Adipose tissue (tissue), 3 donors: Measurements from ENCODE around the gene RSPRY1. TPM values are rescaled to one million over a fixed set of nuclear protein-coding genes. Genes with fewer than 3 reads are reported as not detected.
"Not testable (repeated sequence)": the region's sequence is repeated elsewhere in the genome, so short reads cannot be mapped to it uniquely, and the experiment has no call there.

Experiments
- H3K27ac ChIP-seq: one replicate; pipeline ENCODE4 v1.5.1; 2013; ENCODE audit warnings: low read depth, low read length
- WGBS, 3 donors: extraction: QIAGEN DNeasy Blood & Tissue Kit; methylation state at CpG; one replicate each; pipeline ENCODE4 v1.1.7; 2013; 5-methylcytosine and 5-hydroxymethylcytosine counted together
- polyA plus RNA-seq, 3 donors: library from polyadenylated mRNA; stranded (reverse); fragments of 200-250 nt; gene quantifications; one replicate each; pipeline ENCODE4 v1.2.3, GENCODE V29; 2013
- donor health status: healthy with polysubstance abuse.
- donor health status: Bipolar disorder and iron deficiency.
- donor health status: healthy.

RSPRY1 gene
- polyA plus RNA-seq, 3 donors, result 8.7 to 12.3 (median 9.2) TPM

DNA sequence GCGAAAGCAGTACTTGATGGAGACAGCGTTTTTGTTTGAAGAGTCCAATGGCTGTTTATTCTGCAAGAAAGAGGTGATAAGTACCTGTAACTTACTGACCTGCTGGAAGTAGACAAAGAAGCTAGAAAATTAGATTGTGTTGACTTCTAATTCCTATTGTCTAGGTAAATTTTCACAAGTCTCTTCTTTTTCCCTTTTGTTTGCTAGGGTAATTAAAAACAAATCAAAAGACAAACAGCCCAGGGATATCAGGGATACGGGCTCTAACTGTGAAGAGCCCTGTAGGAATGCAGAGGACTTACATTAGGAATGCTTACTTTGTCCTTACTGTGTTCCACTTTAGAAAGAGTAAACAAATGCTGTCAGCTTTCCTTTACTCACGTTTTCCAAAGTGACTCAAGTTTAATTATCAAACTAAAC, 7.3 kb upstream of the RSPRY1 start:
- WGBS, 3 donors, result 27 to 82% (median 70%) methylated on average over 4 of the region's 4 CpGs
- no peak overlapping the region for H3K27ac ChIP-seq

DNA sequence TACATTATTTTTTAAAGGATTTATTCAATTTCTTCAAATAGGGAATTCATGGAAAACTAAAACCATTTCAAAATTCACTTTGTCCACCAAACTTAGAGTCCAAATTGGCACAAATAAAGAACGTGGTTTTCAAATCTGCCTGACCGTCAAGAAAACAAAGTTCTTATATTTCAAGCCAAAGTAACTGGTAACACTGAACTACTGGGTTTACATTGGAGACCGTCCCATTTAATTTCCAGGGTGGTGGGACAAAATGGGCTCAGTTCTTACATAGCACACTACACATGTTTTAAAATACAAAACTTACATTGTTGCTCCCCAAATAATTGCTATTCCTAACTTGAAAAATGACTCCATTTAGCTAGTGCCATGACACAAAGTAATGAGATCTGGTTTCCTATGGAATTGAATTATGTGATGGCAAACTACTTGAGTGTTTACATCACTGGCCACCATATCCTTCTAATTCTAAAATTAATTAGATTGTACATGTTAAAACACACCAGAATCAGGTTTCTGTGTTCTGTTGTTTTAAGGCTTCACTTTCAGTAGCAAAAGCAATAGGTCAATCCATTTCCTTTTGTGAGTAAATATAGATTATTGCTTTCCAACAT, 6.8 kb upstream of the RSPRY1 start:
- 28 to 85% (median 78%) methylated on average over 3 of the region's 3 CpGs for WGBS, 3 donors
- H3K27ac ChIP-seq, result no peak overlapping the region

DNA sequence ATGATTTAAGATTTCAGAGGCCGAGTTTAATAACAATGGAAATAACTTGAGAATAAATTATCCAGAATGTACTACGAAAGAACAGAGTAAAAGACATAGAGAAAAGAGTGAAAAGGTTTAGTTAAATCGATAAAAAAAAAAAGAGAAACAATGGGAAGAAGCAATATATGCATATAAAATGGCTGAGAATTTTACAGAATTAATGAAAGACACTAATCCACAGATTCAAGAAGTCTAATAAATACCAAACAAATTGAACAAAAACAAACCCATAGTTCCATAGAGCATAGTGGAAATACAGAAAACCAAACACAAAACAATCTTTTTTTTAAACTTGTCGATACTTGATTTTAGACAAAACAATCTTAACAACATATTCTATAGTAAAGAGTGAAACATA, 2.0 kb upstream of the RSPRY1 start:
- H3K27ac ChIP-seq, result no peak overlapping the region
- 95 to 97% (median 97%) methylated on average over 4 of the region's 4 CpGs for WGBS, 3 donors

DNA sequence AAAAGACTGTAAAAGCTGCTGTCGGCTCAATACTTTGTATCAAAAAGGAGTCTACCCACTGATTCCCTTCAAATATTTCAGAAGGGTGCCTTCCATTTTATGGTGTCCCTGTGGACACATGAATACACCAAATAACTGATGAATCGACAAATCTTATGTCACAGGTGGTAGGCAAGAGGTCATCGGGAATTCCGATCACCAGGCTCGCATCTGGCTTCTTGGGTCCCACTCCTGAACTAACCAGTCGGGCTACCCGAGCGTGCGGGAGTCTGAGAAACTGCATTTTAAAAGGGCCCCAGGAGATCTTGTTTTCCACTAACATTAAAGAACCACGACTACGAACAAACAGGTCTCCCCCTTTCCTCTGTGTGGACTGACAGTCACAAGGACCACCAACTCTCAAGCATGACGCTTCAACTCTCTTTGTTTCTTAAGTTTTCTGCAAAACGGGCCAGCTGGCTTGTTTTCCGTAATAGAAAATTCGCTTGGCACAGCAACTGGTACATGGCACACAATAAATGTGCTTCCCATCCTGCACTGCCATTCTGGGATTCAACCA, 1.2 kb upstream of the RSPRY1 start:
- peak overlapping the region; percentile 94 for H3K27ac ChIP-seq
- WGBS, 3 donors, result 10 to 30% (median 25%) methylated on average over 15 of the region's 15 CpGs

DNA sequence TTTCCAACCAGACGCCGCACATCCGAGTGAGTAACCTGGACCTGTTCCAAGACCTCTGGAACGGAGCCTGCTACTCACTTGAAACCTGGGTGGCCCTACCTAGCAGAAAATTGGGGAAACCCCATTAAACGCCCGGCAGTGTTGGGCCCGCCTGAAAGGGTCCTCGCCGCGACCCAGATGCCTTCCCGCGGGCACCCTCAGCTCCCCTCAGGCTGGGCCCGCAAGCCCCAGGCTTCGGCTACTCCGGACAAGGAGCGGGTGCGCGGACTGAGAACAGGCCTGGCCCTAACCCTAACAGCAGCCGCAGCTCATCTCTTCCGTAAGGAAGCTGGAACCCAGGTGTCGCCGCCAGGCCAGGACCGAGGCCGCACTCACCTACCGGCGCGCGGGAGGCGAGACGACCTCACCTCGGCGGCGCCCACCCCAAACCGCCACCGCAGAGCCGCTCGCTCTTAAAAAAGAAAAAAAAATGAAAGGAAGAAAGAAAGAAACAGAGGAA, 634 bp upstream of the RSPRY1 start:
- peak overlapping the region; percentile 94 for H3K27ac ChIP-seq
- 0% methylated on average over 37 of the region's 37 CpGs for WGBS, 3 donors

DNA sequence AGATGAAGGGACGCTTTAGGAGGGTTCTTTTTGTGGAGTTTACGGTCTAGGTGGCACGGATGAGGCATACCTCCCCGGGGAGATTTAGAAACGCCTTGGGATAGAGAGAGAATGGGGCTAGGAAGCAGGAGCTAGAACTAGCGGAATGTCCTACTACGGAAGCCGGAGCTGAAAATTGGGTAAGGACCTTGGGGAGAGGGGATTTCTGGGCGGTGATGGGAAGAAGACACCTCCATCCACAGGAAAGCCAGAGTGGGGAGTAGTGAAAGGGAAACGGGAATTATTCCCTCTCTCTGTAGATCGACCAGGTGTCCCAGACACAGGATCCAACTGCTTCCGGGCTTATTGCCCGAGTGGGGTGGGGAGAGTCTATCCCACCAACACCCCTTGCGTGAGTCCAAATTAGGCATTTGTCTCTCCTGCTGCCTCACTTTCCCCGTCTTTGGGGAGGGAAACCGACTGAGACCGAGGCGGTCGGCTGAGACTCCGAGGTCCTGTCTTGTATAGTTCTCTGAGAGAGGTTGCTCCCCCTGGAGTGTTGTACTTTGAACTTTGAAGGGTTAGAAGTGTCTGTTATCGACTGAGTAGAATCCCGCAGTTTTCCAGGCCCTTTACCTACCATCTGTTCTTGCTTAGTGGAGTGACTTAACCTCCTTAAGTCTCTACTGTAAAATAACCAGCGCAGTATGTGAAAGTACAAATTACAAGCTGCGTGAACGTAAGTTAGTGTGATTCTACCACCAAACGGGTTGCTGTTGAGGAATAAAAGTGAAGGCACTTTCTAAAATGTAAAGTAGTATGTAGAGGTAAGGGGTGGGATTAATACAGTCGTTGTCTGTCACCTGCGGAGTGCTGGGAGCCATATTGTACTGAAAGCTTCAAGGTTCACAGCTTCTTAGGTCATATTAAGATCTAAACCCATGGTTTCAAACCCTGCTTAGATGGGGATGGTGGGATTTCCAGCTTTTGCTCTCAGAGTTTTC, 1.0 kb downstream of the RSPRY1 start:
- H3K27ac ChIP-seq, result peak overlapping the region; percentile 49
- WGBS, 3 donors, result 1 to 3% (median 2%) methylated on average over 28 of the region's 28 CpGs

DNA sequence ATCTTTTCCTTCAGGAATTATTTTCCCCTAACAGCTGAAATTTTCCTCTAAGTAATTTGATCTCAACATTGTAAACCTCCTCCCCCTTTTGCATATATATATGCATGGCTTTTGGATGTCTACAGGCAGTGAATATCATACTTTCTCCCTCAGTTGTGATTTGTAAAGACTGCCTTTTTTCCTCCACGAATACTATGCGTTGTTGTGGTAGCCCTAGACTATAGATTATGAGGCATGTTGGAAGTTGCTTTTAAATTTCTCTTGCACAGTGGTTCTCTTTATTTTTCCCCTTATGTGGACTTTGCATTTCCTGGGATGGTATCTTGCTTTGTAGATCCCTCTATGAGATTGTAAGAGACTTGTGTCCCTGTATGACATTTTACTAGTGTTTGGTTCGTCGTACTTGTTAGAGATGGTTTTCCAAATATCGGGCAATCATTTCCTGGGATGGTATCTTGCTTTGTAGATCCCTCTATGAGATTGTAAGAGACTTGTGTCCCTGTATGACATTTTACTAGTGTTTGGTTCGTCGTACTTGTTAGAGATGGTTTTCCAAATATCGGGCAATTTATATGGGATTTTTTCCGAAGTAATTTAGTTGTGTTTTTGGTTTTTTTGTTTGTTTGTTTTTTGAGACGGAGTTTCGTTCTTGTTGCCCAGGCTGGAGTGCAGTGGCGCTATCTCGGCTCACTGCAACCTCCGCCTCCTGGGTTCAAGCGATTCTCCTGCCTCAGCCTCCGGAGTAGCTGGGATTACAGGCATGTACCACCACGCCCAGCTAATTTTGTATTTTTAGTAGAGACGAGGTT, 2.0 kb downstream of the RSPRY1 start:
- WGBS, 3 donors, result 53 to 86% (median 86%) methylated on average over 18 of the region's 18 CpGs
- H3K27ac ChIP-seq, result not testable (repeated sequence)

DNA sequence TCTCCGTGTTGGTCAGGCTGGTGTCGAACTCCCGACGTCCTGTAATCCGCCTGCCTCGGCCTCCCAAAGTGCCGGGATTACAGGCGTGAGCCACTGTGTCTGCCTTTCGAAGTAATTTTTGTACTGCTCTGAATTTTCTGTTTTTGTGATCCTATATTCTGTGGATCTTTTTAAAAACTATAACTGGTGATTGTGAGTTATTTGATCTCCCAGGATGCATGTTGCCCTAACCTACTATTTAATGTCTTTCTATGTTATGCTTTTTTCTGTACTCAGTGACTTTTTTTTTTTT, 2.5 kb downstream of the RSPRY1 start:
- H3K27ac ChIP-seq, result no peak overlapping the region
- WGBS, 3 donors, result 84 to 97% (median 93%) methylated on average over 9 of the region's 9 CpGs

DNA sequence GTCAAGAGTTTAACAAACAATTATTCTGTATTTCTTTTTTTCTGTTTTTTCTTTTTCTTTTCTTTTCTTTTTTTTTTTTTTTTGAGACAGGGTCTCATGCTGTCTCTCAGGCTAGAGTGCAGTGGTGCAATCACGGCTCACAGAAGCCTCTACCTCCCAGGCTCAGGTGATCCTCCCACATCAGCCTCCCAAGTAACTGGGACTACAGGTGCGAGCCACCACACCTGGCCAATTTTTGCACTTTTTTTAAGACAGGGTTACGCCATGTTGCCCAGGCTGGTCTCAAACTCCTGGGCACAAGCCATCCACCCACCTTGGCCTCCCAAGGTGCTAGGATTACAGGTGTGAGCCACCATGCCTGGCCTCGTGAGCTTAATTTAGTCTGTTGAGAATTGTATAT, 3.4 kb downstream of the RSPRY1 start:
- WGBS, 3 donors, result 97 to 100% (median 99%) methylated on average over 4 of the region's 4 CpGs
- H3K27ac ChIP-seq, result not testable (repeated sequence)

DNA sequence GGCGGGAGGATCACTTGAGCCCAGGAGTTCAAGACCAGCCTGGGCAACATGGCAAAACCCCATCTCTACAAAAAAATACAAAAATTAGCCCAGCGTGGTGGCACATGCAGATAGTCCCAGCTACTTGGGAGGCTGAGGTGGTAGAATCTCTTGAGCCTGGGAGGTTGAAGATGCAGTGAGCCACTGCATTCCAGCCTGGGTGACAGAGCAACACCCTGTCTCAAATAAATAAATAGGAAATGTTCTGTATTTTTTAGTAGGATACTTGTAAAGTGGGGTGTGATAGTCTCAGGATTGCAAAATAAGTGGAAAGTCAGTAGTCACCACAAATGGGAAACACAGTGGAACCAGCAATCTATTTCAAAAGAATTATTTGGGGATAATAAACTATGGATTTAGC, 4.0 kb downstream of the RSPRY1 start:
- H3K27ac ChIP-seq, result no peak overlapping the region
- WGBS, 3 donors, result 96 to 98% (median 97%) methylated on average over 2 of the region's 2 CpGs

DNA sequence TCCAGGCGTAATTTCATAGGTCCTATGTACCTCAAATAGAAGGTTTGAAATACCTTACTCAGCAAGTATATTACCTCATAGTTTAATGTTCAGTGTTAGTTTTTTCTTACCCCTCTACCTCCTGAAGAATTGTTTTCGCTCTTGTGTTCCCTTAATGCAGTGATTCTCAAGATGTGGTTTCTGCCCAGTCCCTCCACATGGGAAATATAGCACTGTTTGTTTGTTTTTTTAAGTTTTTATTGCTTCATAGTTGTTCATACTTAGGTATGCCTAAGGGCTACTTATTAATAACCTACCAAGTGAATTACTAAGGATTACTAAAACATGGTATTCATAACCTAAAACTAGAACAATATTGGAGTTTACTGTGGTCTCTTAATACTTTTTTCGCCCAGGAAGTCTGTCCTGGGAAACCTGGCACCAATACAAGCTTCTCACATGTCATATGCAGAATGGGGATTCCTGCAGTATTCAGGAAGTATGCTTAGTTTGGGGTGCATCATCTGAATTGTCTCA, 5.0 kb downstream of the RSPRY1 start:
- no peak overlapping the region for H3K27ac ChIP-seq
- 63 to 81% (median 71%) methylated on average over 3 of the region's 3 CpGs for WGBS, 3 donors

DNA sequence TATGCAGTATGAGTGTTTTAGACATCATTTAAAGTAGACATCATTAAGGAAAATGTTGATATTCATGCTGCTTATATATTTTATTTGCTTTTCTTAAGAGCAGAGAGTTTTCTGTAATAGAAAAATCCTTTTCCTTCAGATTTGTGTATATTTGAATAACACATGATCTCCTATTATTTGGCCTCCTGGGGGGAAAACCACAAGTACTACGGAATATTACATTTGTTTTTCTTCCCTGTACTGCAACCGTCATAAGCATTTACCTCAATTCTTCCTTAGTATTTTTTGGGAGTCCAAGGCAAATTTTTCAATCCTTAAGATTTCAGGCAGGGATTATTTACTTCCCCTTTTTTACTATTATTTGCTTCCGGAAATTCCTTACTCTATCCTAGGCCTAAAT, 6.0 kb downstream of the RSPRY1 start:
- WGBS, 3 donors, result 67 to 91% (median 70%) methylated on average over 3 of the region's 3 CpGs
- no peak overlapping the region for H3K27ac ChIP-seq

DNA sequence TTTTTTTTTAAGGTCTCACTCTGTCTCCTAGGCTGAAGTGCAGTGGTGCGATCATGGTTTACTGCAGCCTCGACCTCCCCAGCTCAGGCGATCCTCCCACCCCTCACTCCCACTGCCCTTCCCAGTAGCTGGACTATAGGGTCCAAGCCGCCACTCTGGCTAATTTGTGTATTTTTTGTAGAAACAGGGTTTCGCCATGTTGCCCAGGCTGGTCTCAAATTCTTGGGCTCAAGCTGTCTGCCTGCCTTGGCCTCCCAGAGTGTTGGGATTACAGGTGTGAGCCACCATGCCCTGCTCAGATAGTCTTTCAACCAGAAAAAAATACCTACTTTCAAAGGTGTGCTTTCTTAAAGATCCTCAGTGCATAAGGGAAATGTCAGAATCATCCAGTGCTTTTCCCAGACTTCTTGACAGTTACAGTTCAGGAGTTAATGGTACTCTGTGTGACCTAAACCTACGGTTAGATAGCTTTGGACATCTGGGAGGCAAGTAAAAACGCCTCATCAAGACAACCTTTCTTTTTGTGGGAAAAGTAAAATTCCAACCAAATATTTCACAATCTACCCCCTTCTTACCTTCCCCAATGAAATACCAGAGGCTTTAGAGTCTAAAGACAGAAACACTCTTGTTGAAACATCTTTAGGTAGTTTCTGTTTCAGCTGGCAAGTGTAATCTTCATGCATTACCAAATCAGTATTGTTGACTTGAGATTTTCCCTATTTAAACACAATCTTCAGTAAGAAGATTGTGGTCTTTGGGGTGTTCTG, 6.8 kb downstream of the RSPRY1 start:
- WGBS, 3 donors, result 75 to 87% (median 80%) methylated on average over 7 of the region's 7 CpGs
- H3K27ac ChIP-seq, result no peak overlapping the region

DNA sequence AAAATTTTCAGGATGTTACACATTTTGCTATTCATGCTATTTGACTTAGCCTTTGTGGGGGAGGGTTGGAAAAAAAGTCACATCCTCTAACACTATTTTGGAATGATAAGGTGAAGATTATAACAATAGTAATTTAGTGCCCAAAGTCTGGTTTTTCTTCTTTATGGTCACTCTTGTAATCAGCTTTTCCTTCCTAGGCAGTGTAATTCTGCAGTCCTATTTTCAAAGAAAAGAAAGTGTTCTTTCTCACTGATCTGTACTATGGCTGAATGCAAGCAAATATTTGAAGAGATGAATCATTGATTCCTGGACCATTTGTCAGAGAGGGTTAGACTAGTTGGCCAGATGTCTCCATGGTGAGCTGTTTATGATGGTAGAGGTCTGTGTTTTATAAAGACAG, 8.4 kb downstream of the RSPRY1 start:
- H3K27ac ChIP-seq, result no peak overlapping the region

DNA sequence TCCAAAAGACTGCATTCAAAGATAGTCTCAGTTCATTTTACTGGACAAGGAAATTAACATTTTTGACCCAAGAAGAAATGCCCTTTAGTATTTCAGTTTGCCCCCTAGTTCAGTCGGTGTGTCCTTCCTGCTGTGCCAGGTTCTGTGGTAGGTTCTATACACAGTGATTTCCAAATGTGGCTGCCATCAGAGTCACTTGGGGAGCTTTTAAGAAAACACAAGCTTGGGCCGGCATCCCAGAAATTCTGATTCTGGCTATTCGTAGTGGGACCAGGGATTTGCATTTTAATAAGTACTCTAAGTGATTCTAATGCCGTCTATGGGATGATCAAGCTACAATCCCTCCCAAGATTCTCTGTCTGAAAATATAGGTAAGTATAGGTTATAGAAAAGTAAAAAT, 10.2 kb downstream of the RSPRY1 start:
- 70 to 71% (median 71%) methylated on average over 4 of the region's 4 CpGs for WGBS, 3 donors
- H3K27ac ChIP-seq, result no peak overlapping the region

DNA sequence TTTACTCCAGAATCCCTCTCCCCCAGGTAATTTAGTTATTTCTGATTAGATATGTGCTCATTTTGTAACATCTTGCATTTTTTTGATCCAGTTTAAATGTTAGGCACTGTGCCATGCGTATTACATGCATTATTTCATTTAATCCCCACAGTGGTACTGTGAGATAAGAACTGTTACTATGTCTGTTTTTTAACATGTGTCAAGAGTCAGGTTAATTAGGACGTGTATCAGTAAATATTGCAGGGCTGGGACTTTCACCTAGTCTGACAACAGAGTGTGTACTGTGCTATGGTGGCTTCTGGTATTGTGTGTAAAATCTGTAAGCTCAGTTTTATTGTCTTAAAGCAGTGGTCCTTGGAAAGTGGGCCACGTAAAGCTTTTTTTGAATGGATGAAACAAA, 10.6 kb downstream of the RSPRY1 start:
- H3K27ac ChIP-seq, result no peak overlapping the region
- WGBS, 3 donors, result 55 to 82% (median 80%) methylated on average over 3 of the region's 3 CpGs

DNA sequence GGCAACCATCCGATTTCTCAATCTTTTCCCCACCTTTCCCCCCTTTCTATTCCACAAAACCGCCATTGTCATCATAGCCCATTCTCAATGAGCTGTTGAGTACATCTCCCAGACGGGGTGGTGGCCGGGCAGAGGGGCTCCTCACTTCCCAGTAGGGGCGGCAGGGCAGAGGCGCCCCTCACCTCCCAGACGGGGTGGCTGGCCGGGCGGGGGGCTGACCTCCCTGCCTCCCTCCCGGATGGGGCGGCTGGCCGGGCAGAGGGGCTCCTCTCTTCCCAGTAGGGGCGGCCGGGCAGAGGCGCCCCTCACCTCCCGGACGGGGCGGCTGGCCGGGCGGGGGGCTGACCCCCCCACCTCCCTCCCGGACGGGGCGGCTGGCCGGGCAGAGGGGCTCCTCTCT, 14.2 kb downstream of the RSPRY1 start:
- 95 to 97% (median 95%) methylated on average over 6 to 14 of the region's 24 CpGs for WGBS, 3 donors
- H3K27ac ChIP-seq, result not testable (repeated sequence)

DNA sequence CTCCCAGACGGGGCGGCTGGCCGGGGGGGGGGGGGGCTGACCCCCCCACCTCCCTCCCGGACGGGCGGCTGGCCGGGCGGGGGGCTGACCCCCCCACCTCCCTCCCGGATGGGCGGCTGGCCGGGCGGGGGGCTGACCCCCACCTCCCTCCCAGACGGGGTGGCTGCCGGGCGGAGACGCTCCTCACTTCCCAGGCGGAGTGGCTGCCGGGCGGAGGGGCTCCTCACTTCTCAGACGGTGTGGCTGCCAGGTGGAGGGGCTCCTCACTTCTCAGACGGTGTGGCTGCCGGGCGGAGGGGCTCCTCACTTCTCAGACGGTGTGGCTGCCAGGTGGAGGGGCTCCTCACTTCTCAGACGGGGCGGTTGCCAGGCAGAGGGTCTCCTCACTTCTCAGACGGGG, 14.8 kb downstream of the RSPRY1 start:
- H3K27ac ChIP-seq, result not testable (repeated sequence)
- 88 to 95% (median 90%) methylated on average over 12 to 27 of the region's 27 CpGs for WGBS, 3 donors
